K562 (cell line): ENCODE results near the gene SIRT2.

ENCODE experiments used
- CEBPG ChIP-seq, 3 experiments: fragments of 200-800 bp in 1 of 3; sonication (Bioruptor generic) in 1 of 3; sonication (generic) in 1 of 3; formaldehyde crosslinking in 1 of 3; IDR thresholded peaks in 2 of 3; conservative IDR thresholded peaks in 1 of 3; 2 replicates each; pipeline versions ENCODE4 v1.6.1 to v1.8.0; 2016 to 2022; ENCODE audit warnings: missing compliant biosample characterization in 2 of 3, missing genetic modification characterization in 2 of 3, mild to moderate bottlenecking in 1 of 3, missing genetic modification reagents in 1 of 3
- EZH2 ChIP-seq: IDR thresholded peaks from 2 replicates; pipeline ENCODE4 v1.6.1; 2012; ENCODE audit warnings: low read depth, mild to moderate bottlenecking, inconsistent platforms, low read length, borderline replicate concordance
- MYNN ChIP-seq, 2 experiments: sonication (generic); formaldehyde crosslinking in 1 of 2; IDR thresholded peaks; 2 replicates each; pipeline versions ENCODE4 v1.5.0 to v1.6.1; 2016 to 2020; ENCODE audit warnings: antibody characterized with exemption in 1 of 2, missing genetic modification reagents in 1 of 2
- POLR2AphosphoS2 ChIP-seq: IDR thresholded peaks from 2 replicates; pipeline ENCODE4 v1.6.1; 2012; ENCODE audit warnings: low read length, improper control_type of control experiment
- RAD21 ChIP-seq, 2 experiments: fragments of 250-450 bp in 1 of 2; fragments of 450-650 bp in 1 of 2; sonication (Bioruptor Pico) in 1 of 2; formaldehyde crosslinking in 1 of 2; IDR thresholded peaks in 1 of 2; conservative IDR thresholded peaks in 1 of 2; 2 replicates each; pipeline versions ENCODE4 v1.4.0 to v1.8.0; 2020 to 2022; ENCODE audit warnings: mild to moderate bottlenecking in 2 of 2, moderate library complexity in 1 of 2
- SMC3 ChIP-seq: conservative IDR thresholded peaks from 2 replicates; pipeline ENCODE4 v1.6.1; 2011; ENCODE audit warnings: low read depth, low read length, improper control_type of control experiment; ENCODE audit not compliant: insufficient read depth
- TF ChIP-seq, protein P1 (sequence below): fragments of 250-450 bp; sonication (Bioruptor Pico); IDR thresholded peaks from 2 replicates; pipeline ENCODE4 v1.5.0; 2021
- TF ChIP-seq, protein P2 (sequence below), 2 experiments: IDR thresholded peaks; 2 replicates each; pipeline ENCODE4 v1.6.1; 2011; ENCODE audit warnings: borderline replicate concordance in 1 of 2, control low read depth in 1 of 2, low read depth in 1 of 2, low read length in 1 of 2, mild to moderate bottlenecking in 1 of 2, mixed read lengths in 1 of 2, moderate library complexity in 1 of 2; ENCODE audit not compliant: insufficient read depth in 1 of 2, insufficient read length in 1 of 2, poor library complexity in 1 of 2, severe bottlenecking in 1 of 2; ENCODE audit errors: extremely low read depth in 1 of 2
- TF ChIP-seq, protein P3 (sequence below): sonication (generic); formaldehyde crosslinking; IDR thresholded peaks from 2 replicates; pipeline ENCODE4 v1.9.0; 2022; ENCODE audit warnings: mild to moderate bottlenecking, missing genetic modification reagents

DNA sequence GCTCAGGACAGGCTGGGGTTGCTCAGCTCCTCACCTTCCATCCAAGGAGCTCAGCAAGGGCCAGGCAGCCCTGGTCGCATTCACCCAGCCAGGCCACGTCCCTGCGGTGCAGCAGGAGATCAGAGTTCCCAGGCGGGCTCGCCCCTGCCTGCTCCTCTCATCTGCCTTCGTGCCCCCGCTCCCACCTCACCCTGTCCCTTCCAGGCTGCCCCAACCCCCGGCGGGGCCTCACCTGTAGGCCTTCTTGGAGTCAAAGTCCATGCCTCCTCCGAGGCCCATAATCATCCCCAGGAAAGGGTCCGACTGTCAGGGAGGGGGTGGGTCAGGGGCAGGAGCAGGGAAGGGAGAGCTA is 20.0 kb downstream of the SIRT2 start:
- no peak for TF ChIP-seq CEBPG (CRISPR knock-in tag; IDR thresholded peaks at IDR 0.05)
- TF ChIP-seq CEBPG (tag; conservative IDR thresholded peaks at IDR 0.05 in 1 of 2, IDR thresholded peaks at IDR 0.05 in 1 of 2) = no peak
- TF ChIP-seq, protein P1, sequence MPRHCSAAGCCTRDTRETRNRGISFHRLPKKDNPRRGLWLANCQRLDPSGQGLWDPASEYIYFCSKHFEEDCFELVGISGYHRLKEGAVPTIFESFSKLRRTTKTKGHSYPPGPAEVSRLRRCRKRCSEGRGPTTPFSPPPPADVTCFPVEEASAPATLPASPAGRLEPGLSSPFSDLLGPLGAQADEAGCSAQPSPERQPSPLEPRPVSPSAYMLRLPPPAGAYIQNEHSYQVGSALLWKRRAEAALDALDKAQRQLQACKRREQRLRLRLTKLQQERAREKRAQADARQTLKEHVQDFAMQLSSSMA (CRISPR knock-in tag) = no peak
- no peak for TF ChIP-seq EZH2
- TF ChIP-seq, protein P2, sequence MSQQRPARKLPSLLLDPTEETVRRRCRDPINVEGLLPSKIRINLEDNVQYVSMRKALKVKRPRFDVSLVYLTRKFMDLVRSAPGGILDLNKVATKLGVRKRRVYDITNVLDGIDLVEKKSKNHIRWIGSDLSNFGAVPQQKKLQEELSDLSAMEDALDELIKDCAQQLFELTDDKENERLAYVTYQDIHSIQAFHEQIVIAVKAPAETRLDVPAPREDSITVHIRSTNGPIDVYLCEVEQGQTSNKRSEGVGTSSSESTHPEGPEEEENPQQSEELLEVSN (IDR thresholded peaks at IDR 0.05; ENCODE audit: borderline replicate concordance in 1 of 2, extremely low read depth in 1 of 2, insufficient read depth in 1 of 2, insufficient read length in 1 of 2, low read depth in 1 of 2, low read length in 1 of 2, poor library complexity in 1 of 2, severe bottlenecking in 1 of 2) = no peak
- no peak for TF ChIP-seq POLR2AphosphoS2
- TF ChIP-seq, protein P3, sequence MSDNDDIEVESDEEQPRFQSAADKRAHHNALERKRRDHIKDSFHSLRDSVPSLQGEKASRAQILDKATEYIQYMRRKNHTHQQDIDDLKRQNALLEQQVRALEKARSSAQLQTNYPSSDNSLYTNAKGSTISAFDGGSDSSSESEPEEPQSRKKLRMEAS = no peak
- TF ChIP-seq RAD21 (CRISPR knock-in tag; conservative IDR thresholded peaks at IDR 0.05 in 1 of 2, IDR thresholded peaks at IDR 0.05 in 1 of 2) = no peak
- no peak for TF ChIP-seq SMC3
- no peak for TF ChIP-seq MYNN (IDR thresholded peaks at IDR 0.05)
- no peak for TF ChIP-seq MYNN (CRISPR knock-in tag; IDR thresholded peaks at IDR 0.05)
